HepG2 (cell line): ENCODE results near the gene DDAH2. TPM values are rescaled to one million over a fixed set of nuclear protein-coding genes. Genes with fewer than 3 reads are reported as not detected.
A peak's percentile ranks its signal among the peaks of the same experiment; 100 is the strongest.

Source experiments
- ARNT ChIP-seq: fragments of 450-650 bp; IDR thresholded peaks from 2 replicates; pipeline ENCODE4 v1.6.1; 2017
- ETV6 ChIP-seq: sonication (generic); formaldehyde crosslinking; conservative IDR thresholded peaks from 2 replicates; pipeline ENCODE4 v1.4.0; 2020; ENCODE audit warnings: missing genetic modification reagents
- FOSL1 ChIP-seq: sonication (generic); formaldehyde crosslinking; IDR thresholded peaks from 2 replicates; pipeline ENCODE4 v1.9.0; 2021; ENCODE audit warnings: missing genetic modification reagents, borderline replicate concordance
- HNRNPK ChIP-seq: fragments of 200-400 bp; formaldehyde crosslinking; IDR thresholded peaks from 2 replicates; pipeline ENCODE4 v1.6.1; 2018; ENCODE audit warnings: low read length, low read depth, moderate library complexity, mild to moderate bottlenecking; ENCODE audit not compliant: poor library complexity, severe bottlenecking
- MXD1 ChIP-seq: sonication (generic); formaldehyde crosslinking; IDR thresholded peaks from 2 replicates; pipeline ENCODE4 v1.4.0; 2020; ENCODE audit warnings: mild to moderate bottlenecking, missing genetic modification reagents
- MXD4 ChIP-seq: IDR thresholded peaks from 2 replicates; pipeline ENCODE4 v1.6.1; 2016; ENCODE audit warnings: mild to moderate bottlenecking, missing biosample characterization, missing genetic modification reagents
- NFATC3 ChIP-seq: sonication (generic); formaldehyde crosslinking; IDR thresholded peaks from 2 replicates; pipeline ENCODE4 v1.5.1; 2020; ENCODE audit warnings: mild to moderate bottlenecking, missing genetic modification reagents
- NR2F2 ChIP-seq: IDR thresholded peaks from 2 replicates; pipeline ENCODE4 v1.6.1; 2012; ENCODE audit warnings: low read depth, inconsistent platforms, borderline replicate concordance
- REXO4 ChIP-seq: sonication (generic); formaldehyde crosslinking; IDR thresholded peaks from 2 replicates; pipeline ENCODE4 v1.8.0; 2022; ENCODE audit warnings: missing genetic modification reagents, mild to moderate bottlenecking, borderline replicate concordance
- SIN3A ChIP-seq: IDR thresholded peaks from 2 replicates; pipeline ENCODE4 v1.6.1; 2011; ENCODE audit warnings: low read depth, mild to moderate bottlenecking, control low read depth, low read length, borderline replicate concordance
- SRSF4 ChIP-seq: fragments of 200-400 bp; formaldehyde crosslinking; IDR thresholded peaks from one replicate; pipeline ENCODE4 v1.6.1; 2018; ENCODE audit warnings: mild to moderate bottlenecking, low read depth, low read length, moderate library complexity; ENCODE audit not compliant: poor library complexity, severe bottlenecking
- TBP ChIP-seq: sonication (generic); formaldehyde crosslinking; IDR thresholded peaks from 2 replicates; pipeline ENCODE4 v1.5.0; 2020; ENCODE audit warnings: missing genetic modification reagents
- XRCC5 ChIP-seq: fragments of 200-400 bp; formaldehyde crosslinking; optimal IDR thresholded peaks from 2 replicates; pipeline ENCODE3; 2017; ENCODE audit warnings: mild to moderate bottlenecking, low read length
- YEATS4 ChIP-seq: sonication (generic); formaldehyde crosslinking; IDR thresholded peaks from 2 replicates; pipeline ENCODE4 v1.4.0; 2020; ENCODE audit warnings: missing genetic modification reagents, borderline replicate concordance
- ZFX ChIP-seq: sonication (generic); formaldehyde crosslinking; IDR thresholded peaks from 2 replicates; pipeline ENCODE4 v1.4.0; 2020; ENCODE audit warnings: mild to moderate bottlenecking, low read depth, missing genetic modification reagents, moderate library complexity
- ZNF234 ChIP-seq: sonication (generic); formaldehyde crosslinking; conservative IDR thresholded peaks from 2 replicates; pipeline ENCODE4 v1.5.1; 2020; ENCODE audit warnings: mild to moderate bottlenecking, missing genetic modification reagents
- ZNF557 ChIP-seq: sonication (generic); formaldehyde crosslinking; IDR thresholded peaks from 2 replicates; pipeline ENCODE4 v1.4.0; 2020; ENCODE audit warnings: missing genetic modification reagents
- ZNF605 ChIP-seq: sonication (generic); formaldehyde crosslinking; IDR thresholded peaks from 2 replicates; pipeline ENCODE4 v1.8.0; 2022; ENCODE audit warnings: mild to moderate bottlenecking, missing genetic modification reagents
- ZNF644 ChIP-seq: IDR thresholded peaks from 2 replicates; pipeline ENCODE4 v1.6.1; 2016; ENCODE audit warnings: low read depth
- ZNF720 ChIP-seq: sonication (generic); formaldehyde crosslinking; IDR thresholded peaks from 2 replicates; pipeline ENCODE4 v1.4.0; 2020; ENCODE audit warnings: missing genetic modification reagents
- ZNF781 ChIP-seq: sonication (generic); formaldehyde crosslinking; IDR thresholded peaks from 2 replicates; pipeline ENCODE4 v1.5.1; 2020; ENCODE audit warnings: borderline replicate concordance, mild to moderate bottlenecking, missing genetic modification reagents; ENCODE audit errors: not compliant biosample characterization
- ZNF83 ChIP-seq: sonication (generic); formaldehyde crosslinking; IDR thresholded peaks from 2 replicates; pipeline ENCODE4 v1.4.0; 2020; ENCODE audit warnings: missing genetic modification reagents, mild to moderate bottlenecking, borderline replicate concordance
- ZSCAN30 ChIP-seq: sonication (generic); formaldehyde crosslinking; IDR thresholded peaks from 2 replicates; pipeline ENCODE4 v1.5.0; 2020; ENCODE audit warnings: mild to moderate bottlenecking, missing genetic modification reagents
- polyA plus RNA-seq, 8 experiments: library from polyadenylated mRNA; depleted of rRNA in 3 of 8; stranded (reverse) in 7 of 8; unstranded in 1 of 8; fragments of >200 nt; fragmentation: Illumina TruSeq in 4 of 8; extraction: Trizol in 4 of 8; gene quantifications; 2 replicates each; pipeline versions ENCODE4 v1.2.1 to v1.2.3, GENCODE V29; 2011 to 2016; ENCODE audit warnings: low read depth in 4 of 8, missing spikeins in 1 of 8, mixed read lengths in 1 of 8; ENCODE audit not compliant: insufficient read depth in 1 of 8
- total RNA-seq, 5 experiments: library from RNA; depleted of rRNA; stranded (reverse); fragments of >200 nt; fragmentation: Illumina TruSeq; extraction: Trizol; gene quantifications; 2 replicates each; pipeline ENCODE4 v1.2.3, GENCODE V29; 2016; ENCODE audit warnings: low read depth in 1 of 5
- TF ChIP-seq, protein P1 (sequence below): sonication (generic); formaldehyde crosslinking; IDR thresholded peaks from 2 replicates; pipeline ENCODE4 v1.5.1; 2020; ENCODE audit warnings: mild to moderate bottlenecking, missing genetic modification reagents, moderate library complexity
- TF ChIP-seq, protein P2 (sequence below), 2 experiments: IDR thresholded peaks; 2 replicates each; pipeline ENCODE4 v1.6.1; 2011 to 2012; ENCODE audit warnings: low read length in 2 of 2, borderline replicate concordance in 1 of 2, low read depth in 1 of 2, mild to moderate bottlenecking in 1 of 2, moderate library complexity in 1 of 2

The DDAH2 gene
- total and polyA plus RNA-seq, 2 of the 13 experiments (the other 11 are each of a cell fraction or from before 2014, with no cell fraction given): 16.4 to 21.1 TPM

GRCh38 chr6:31737991-31738979, 9.2 kb upstream of the DDAH2 start (continued):
- no peak for TF ChIP-seq ARNT
- no peak for TF ChIP-seq ZSCAN30 (CRISPR knock-in tag)
- TF ChIP-seq XRCC5: peak; percentile 13
- TF ChIP-seq ZFX (CRISPR knock-in tag): no peak; the same call in 1 of the 2 replicates
- TF ChIP-seq NFATC3: no peak
- TF ChIP-seq MXD4 (CRISPR knock-in tag): no peak; the same call in 1 of the 2 replicates
- no peak; the same call in 1 of the 2 replicates for TF ChIP-seq ETV6 (CRISPR knock-in tag)
- TF ChIP-seq ZNF557 (CRISPR knock-in tag): no peak
- peak; percentile 70 for TF ChIP-seq SIN3A
- no peak for TF ChIP-seq NR2F2
- peak; percentile 1 for TF ChIP-seq HNRNPK
- TF ChIP-seq FOSL1: no peak
- no peak for TF ChIP-seq MXD1 (CRISPR knock-in tag)
- TF ChIP-seq ZNF720 (CRISPR knock-in tag): 0 out of 2 replicates have a peak, but pooled peaks have one; percentile 61
- no peak for TF ChIP-seq ZNF83 (CRISPR knock-in tag)
- TF ChIP-seq ZNF644 (CRISPR knock-in tag): peak; percentile 49
- no peak for TF ChIP-seq ZNF781 (CRISPR knock-in tag)
- TF ChIP-seq ZNF605 (CRISPR knock-in tag): peak; percentile 60
- TF ChIP-seq ZNF234 (CRISPR knock-in tag): no peak
- TF ChIP-seq, protein P1, sequence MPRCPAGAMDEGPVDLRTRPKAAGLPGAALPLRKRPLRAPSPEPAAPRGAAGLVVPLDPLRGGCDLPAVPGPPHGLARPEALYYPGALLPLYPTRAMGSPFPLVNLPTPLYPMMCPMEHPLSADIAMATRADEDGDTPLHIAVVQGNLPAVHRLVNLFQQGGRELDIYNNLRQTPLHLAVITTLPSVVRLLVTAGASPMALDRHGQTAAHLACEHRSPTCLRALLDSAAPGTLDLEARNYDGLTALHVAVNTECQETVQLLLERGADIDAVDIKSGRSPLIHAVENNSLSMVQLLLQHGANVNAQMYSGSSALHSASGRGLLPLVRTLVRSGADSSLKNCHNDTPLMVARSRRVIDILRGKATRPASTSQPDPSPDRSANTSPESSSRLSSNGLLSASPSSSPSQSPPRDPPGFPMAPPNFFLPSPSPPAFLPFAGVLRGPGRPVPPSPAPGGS (CRISPR knock-in tag): no peak
- TF ChIP-seq, protein P2, sequence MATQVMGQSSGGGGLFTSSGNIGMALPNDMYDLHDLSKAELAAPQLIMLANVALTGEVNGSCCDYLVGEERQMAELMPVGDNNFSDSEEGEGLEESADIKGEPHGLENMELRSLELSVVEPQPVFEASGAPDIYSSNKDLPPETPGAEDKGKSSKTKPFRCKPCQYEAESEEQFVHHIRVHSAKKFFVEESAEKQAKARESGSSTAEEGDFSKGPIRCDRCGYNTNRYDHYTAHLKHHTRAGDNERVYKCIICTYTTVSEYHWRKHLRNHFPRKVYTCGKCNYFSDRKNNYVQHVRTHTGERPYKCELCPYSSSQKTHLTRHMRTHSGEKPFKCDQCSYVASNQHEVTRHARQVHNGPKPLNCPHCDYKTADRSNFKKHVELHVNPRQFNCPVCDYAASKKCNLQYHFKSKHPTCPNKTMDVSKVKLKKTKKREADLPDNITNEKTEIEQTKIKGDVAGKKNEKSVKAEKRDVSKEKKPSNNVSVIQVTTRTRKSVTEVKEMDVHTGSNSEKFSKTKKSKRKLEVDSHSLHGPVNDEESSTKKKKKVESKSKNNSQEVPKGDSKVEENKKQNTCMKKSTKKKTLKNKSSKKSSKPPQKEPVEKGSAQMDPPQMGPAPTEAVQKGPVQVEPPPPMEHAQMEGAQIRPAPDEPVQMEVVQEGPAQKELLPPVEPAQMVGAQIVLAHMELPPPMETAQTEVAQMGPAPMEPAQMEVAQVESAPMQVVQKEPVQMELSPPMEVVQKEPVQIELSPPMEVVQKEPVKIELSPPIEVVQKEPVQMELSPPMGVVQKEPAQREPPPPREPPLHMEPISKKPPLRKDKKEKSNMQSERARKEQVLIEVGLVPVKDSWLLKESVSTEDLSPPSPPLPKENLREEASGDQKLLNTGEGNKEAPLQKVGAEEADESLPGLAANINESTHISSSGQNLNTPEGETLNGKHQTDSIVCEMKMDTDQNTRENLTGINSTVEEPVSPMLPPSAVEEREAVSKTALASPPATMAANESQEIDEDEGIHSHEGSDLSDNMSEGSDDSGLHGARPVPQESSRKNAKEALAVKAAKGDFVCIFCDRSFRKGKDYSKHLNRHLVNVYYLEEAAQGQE (IDR thresholded peaks at IDR 0.05; ENCODE audit: borderline replicate concordance in 1 of 2, low read depth in 1 of 2, low read length in 2 of 2): peak in 1 of 2 experiments; percentile 74; a peak in 2 of 4 replicates
- TF ChIP-seq TBP: no peak
- TF ChIP-seq YEATS4 (CRISPR knock-in tag): no peak; the same call in 1 of the 2 replicates
- no peak for TF ChIP-seq REXO4
- TF ChIP-seq SRSF4: no peak
